Inflammatory macrophage (primary cell): ENCODE results near the gene PRRX1.

Experiments used
- DNase-seq, 2 donors: peaks; one replicate each; pipeline ENCODE4 v3.0.0-alpha.2; 2020 to 2022
- total RNA-seq, 18 experiments: gene quantifications; one replicate each; lab custom pipeline; 2026; ENCODE audit warnings: mixed read lengths in 6 of 18, inconsistent platforms in 2 of 18; lab: John Stamatoyannopoulos, UW

PRRX1 gene
- total RNA-seq = 0 to 2.0 (median 0.12) reads per million in 18 experiments

- DNase-seq = no peak
Observed at GRCh38 chr1:170664093-170664827, at the start of gene PRRX1. Gene PRRX1, plus strand, starts transcription at chr1:170664131. Its CDS starts 88 bp downstream, at chr1:170664219.

- no peak for DNase-seq
Observed at GRCh38 chr1:170617591-170618330, 46.2 kb upstream of the PRRX1 start.

GRCh38 chr1:170618421-170618820 lies 45.5 kb upstream of the PRRX1 start:
- no peak for DNase-seq

GRCh38 chr1:170619241-170620028 lies 44.5 kb upstream of the PRRX1 start:
- DNase-seq = no peak

GRCh38 chr1:170620164-170620563 lies 43.8 kb upstream of the PRRX1 start:
- DNase-seq = no peak

GRCh38 chr1:170623171-170623570 lies 40.8 kb upstream of the PRRX1 start:
- no peak for DNase-seq

- no peak for DNase-seq
Observed at GRCh38 chr1:170624146-170624545, 39.8 kb upstream of the PRRX1 start.

GRCh38 chr1:170630977-170631376 lies 33.0 kb upstream of the PRRX1 start:
- no peak for DNase-seq

GRCh38 chr1:170634293-170634692 lies 29.6 kb upstream of the PRRX1 start:
- no peak for DNase-seq

- DNase-seq = no peak
Observed at GRCh38 chr1:170634824-170635410, 29.0 kb upstream of the PRRX1 start.

- no peak for DNase-seq
Observed at GRCh38 chr1:170640581-170640980, 23.4 kb upstream of the PRRX1 start.

GRCh38 chr1:170657275-170657853 lies 6.6 kb upstream of the PRRX1 start:
- DNase-seq = no peak

- no peak for DNase-seq
Observed at GRCh38 chr1:170659399-170660035, 4.4 kb upstream of the PRRX1 start.

- DNase-seq = no peak
Observed at GRCh38 chr1:170660281-170660713, 3.6 kb upstream of the PRRX1 start.

- no peak for DNase-seq
Observed at GRCh38 chr1:170660871-170661645, 2.9 kb upstream of the PRRX1 start.

GRCh38 chr1:170661646-170662411 lies 2.1 kb upstream of the PRRX1 start:
- DNase-seq = no peak

GRCh38 chr1:170662561-170663403 lies 1.1 kb upstream of the PRRX1 start:
- no peak for DNase-seq

GRCh38 chr1:170663404-170664092 lies 383 bp upstream of the PRRX1 start:
- no peak for DNase-seq
